GDM1 (cell line): ENCODE measurements around the gene POR.
"Not testable (repeated sequence)": the region's sequence is repeated elsewhere in the genome, so short reads cannot be mapped to it uniquely, and the experiment has no call there.

Experiments
- DNase-seq: peaks from one replicate; lab custom pipeline; 2025; lab: John Stamatoyannopoulos, UW

Gene POR

GRCh38 chr7:75992083-75992755 is 77.3 kb downstream of the POR start:
- DNase-seq, result no peak

DNA sequence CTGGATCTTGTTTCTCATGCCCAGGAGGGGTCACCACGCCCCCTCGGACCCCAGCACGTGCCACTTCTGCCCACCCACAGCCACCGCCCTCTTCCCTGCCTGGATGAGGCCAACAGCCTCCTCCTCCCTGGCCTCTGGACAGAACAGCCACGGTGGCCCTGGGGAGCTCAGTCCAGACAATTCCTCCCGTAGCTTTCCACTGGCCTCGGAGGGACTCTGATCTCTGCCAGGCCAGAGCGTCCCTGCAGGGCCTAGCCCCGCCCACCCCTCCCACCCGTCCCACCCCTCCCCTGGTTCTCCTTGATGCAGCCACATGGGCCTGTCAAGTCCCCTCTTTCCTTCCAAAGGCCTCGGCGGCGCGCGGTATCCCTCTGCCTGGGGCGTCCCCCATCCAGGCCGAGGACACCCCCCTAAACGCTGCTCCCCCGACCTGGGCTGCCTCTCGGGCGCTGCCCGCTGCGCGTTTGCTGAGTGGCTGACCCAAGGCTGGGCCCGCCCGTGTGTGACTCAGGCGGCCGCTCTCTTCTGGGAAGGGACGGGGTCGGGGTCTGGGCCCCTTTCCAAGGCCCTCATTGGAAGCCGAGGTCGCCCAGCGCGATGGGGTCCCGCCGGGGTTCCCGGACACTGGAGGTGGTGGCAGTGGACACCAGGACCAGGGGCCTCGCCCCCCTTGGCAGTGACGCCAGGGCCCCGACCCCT is 78.9 kb downstream of the POR start:
- DNase-seq, result no peak

- DNase-seq, result peak; percentile 79
Observed at GRCh38 chr7:75994388-75995051, 79.6 kb downstream of the POR start, which contains the start of gene TMEM120A. TSS of gene TMEM120A (minus strand) at chr7:75994595. CDS start at chr7:75994570, 25 bp downstream.

DNA sequence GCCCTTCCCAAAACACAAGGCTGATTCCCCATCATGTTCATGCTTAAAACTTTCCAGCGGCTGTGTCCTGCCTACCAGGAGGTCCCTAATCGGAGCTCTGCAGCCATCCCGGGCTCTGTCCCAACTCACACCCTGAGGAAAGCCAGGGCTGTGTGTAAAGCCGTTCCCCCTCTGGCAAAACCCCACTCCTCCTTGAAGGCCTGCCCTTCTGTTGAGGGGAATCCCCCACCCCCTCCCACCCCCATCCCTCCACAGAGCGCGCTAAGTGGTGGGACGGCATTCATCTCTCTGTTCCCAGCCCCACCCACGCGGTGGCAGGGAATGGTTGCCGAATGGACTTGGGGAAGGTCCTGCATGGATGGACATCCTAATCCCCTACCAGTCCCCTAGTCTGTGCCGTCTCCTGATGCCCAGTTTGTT is 80.1 kb downstream of the POR start:
- no peak for DNase-seq

DNA sequence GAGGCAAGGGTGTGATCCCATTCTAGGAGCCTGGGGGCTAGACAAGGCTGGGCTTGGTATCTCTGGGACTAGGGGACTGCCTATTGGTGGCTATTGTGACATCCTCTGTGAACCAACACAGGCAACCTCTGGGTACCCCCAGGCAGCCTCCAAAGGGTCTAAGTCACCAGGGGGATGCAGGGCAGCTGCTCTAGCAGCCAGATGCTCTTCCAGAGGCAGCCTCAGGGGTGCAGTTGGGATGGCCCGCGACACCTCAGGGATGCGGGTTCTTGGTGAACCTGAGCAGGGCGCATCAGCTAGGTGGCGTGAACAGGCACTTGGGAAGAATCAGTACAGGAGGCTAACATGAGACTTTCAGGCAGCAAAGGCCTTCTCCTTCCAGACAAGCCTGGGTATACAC is 81.0 kb downstream of the POR start:
- no peak for DNase-seq

DNA sequence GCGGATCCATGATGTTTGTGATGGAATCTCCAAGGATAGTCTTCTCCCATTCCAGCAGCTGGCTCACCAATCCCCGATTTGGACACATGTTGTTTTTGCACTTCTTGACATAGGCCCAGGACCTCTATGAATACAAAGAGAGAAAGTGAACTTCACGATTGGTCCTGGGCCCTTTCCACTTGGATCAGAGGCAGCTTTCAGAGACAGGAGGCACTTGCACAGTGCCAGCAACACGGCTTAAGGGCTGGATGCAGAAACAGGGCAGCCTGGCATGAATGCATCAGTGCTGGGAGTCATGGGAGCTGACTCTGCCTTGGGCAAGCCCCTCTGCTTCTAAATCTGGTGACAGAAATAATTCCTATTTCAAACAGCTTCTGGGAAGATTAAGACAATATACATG is 81.5 kb downstream of the POR start:
- DNase-seq, result no peak

DNA sequence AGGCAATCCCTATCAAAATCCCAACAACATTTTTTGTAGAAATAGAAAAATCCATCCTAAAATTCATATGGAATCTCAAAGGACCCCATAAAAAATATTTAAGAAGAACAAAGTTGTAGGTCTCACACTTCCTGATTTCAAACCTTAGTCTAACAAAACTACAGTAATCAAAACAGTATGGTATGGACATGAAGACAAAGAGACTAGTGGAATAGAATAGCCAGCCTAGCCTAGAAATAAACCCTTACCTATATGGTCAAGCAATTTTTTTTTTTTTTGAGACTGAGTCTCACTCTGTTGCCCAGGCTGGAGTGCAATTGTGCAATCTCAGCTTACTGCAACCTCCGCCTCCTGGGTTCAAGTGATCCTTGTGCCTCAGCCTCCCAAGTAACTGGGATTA is 83.1 kb downstream of the POR start:
- DNase-seq, result no peak

DNA sequence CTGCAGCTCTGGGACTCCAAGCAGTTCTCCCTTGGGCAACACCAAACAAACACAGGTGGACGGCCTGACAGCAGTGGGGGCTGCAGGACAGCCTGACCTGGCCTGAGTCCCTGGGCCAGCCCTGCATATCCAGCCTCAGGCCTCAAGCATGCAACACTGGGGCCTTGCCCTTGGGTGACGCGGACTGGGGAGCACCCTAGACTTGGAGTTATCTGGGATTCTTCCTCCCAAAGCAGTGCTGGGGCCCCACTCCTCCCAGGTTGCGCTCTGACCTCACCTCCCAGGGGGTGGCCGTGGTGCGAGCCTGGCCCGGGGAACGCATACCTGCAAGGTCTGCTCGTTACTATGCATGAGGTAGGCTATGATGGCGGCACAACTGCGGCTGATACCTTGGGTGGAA is 85.6 kb downstream of the POR start:
- DNase-seq, result no peak

GRCh38 chr7:76002139-76002538 is 87.2 kb downstream of the POR start:
- DNase-seq, result no peak

DNA sequence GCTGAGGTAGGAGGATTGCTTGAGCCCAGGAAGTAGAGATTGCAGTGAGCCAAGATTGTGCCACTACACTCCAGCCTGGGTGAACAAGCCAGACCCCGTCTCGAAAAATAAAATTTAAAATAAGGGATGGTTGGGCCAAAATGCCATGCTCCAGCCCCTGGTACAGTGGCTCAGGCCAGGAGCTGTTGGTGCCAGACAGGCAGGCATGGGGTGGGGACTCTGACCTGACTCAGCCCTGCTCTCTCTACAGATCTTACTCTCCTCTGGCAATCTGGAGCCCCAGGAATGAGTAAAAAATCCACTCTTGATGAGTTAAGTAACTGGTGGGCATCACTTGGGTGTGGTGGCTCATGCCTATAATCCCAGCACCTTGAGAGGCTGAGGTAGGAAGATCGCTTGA is 87.9 kb downstream of the POR start:
- DNase-seq, result no peak

DNA sequence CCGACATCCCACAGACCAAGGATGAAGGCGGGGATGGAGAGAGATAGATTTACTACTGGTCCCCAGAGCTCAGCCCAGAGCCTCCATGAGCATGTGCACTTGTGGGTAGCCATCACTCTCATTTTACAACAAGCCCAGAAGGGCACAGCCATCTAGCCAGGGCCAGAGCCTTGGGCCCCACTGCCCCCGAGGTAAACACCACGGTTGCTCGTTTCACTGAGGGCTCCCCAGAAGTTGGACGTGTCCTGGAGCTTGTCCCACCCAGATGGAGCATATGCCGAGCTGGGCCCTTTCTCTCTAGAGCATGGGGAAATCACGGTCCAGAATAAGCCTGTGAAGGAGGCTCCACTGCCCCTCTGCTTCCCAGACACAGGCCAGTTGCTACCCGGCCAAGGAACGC is 88.4 kb downstream of the POR start:
- no peak for DNase-seq

DNA sequence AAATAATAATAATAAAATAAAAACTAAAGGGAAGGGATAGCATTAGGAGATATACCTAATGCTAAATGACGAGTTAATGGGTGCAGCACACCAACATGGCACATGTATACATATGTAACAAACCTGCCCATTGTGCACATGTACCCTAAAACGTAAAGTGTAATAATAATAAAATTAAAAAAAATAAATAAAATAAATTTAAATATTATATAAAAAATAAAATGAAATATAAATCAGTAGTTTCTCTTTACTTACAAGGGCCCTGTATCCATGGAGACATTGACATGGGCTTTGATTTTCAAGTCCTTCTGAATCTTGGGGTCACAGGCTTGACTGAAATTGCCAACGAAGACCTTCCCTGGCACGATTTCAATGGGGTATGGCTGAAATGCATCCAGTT is 90.0 kb downstream of the POR start:
- DNase-seq, result not testable (repeated sequence)

- DNase-seq, result no peak
Observed at GRCh38 chr7:76008156-76008687, 93.3 kb downstream of the POR start.

- no peak for DNase-seq
Observed at GRCh38 chr7:76009672-76010600, 95.0 kb downstream of the POR start.

DNA sequence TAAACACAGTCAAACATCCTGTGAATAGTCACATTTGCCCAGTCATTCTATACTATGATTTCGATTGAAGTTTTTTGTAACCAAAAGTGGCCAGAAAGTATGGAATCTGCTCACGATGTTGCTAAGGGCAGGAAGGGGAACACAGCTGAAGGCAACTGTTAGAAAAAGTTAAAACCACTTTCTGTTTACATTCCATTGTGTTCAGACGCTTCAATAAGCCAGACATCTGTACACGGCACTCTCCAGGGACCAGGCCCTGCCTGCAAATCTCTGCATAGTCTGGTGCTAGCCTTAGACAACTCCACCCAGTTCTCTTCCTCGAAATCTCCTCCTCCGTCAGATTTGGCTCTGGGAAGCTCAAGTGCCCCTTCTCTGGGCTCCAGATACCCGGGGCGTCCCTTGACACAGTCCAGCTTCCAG is 96.5 kb downstream of the POR start:
- no peak for DNase-seq

GRCh38 chr7:76016191-76016947 is 101.4 kb downstream of the POR start:
- DNase-seq, result no peak

- DNase-seq, result not testable (repeated sequence)
Observed at GRCh38 chr7:76018520-76018919, 103.6 kb downstream of the POR start.

DNA sequence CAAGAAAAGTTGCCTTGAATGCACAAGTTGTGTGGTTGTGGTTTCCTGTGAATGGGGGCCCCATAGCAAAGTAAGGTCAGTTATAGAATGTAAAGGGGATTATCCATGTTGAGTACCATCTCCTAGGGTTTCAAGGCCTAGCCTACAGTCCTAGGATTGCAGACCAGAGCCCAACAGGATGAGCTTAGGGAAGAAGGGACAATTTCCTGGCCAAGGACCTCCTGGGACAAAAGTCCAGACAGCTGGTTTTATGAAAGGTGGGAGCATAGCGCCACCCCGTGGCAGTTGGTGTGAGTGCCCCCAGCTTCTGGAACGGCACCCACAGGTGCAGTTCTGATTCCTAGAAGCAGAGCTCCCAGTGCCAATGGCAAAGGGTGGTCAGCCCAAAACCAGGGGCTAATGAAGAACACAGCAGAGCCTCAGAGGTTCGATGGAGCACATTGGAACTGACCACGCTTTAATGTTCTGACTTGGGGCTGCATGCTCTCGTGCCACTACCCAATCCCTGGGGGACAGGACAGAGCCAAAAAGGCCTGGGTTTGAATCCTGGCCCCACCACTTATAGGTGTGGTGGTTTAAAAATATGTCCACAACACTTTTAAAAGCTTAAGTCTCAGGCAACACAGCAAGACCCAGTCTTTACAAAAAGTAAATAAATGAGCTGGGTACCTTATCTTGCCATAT is 105.2 kb downstream of the POR start:
- DNase-seq, result peak; percentile 38

GRCh38 chr7:76022026-76022780 is 107.2 kb downstream of the POR start:
- no peak for DNase-seq

- DNase-seq, result peak; percentile 67
Observed at GRCh38 chr7:76023002-76023401, 108.0 kb downstream of the POR start.
